ENCODE data around the gene ZNF507.

- TF ChIP-seq, protein P1, sequence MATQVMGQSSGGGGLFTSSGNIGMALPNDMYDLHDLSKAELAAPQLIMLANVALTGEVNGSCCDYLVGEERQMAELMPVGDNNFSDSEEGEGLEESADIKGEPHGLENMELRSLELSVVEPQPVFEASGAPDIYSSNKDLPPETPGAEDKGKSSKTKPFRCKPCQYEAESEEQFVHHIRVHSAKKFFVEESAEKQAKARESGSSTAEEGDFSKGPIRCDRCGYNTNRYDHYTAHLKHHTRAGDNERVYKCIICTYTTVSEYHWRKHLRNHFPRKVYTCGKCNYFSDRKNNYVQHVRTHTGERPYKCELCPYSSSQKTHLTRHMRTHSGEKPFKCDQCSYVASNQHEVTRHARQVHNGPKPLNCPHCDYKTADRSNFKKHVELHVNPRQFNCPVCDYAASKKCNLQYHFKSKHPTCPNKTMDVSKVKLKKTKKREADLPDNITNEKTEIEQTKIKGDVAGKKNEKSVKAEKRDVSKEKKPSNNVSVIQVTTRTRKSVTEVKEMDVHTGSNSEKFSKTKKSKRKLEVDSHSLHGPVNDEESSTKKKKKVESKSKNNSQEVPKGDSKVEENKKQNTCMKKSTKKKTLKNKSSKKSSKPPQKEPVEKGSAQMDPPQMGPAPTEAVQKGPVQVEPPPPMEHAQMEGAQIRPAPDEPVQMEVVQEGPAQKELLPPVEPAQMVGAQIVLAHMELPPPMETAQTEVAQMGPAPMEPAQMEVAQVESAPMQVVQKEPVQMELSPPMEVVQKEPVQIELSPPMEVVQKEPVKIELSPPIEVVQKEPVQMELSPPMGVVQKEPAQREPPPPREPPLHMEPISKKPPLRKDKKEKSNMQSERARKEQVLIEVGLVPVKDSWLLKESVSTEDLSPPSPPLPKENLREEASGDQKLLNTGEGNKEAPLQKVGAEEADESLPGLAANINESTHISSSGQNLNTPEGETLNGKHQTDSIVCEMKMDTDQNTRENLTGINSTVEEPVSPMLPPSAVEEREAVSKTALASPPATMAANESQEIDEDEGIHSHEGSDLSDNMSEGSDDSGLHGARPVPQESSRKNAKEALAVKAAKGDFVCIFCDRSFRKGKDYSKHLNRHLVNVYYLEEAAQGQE (IDR thresholded peaks at IDR 0.05): no peak
- TF ChIP-seq, protein P2, sequence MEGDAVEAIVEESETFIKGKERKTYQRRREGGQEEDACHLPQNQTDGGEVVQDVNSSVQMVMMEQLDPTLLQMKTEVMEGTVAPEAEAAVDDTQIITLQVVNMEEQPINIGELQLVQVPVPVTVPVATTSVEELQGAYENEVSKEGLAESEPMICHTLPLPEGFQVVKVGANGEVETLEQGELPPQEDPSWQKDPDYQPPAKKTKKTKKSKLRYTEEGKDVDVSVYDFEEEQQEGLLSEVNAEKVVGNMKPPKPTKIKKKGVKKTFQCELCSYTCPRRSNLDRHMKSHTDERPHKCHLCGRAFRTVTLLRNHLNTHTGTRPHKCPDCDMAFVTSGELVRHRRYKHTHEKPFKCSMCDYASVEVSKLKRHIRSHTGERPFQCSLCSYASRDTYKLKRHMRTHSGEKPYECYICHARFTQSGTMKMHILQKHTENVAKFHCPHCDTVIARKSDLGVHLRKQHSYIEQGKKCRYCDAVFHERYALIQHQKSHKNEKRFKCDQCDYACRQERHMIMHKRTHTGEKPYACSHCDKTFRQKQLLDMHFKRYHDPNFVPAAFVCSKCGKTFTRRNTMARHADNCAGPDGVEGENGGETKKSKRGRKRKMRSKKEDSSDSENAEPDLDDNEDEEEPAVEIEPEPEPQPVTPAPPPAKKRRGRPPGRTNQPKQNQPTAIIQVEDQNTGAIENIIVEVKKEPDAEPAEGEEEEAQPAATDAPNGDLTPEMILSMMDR (IDR thresholded peaks at IDR 0.05; ENCODE audit: low read depth, low read length, missing input control): no peak
- no peak for TF ChIP-seq TAF1 (conservative IDR thresholded peaks at IDR 0.05)
- TF ChIP-seq YY1 (IDR thresholded peaks at IDR 0.05): no peak
- TF ChIP-seq, protein P3, sequence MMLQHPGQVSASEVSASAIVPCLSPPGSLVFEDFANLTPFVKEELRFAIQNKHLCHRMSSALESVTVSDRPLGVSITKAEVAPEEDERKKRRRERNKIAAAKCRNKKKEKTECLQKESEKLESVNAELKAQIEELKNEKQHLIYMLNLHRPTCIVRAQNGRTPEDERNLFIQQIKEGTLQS (IDR thresholded peaks at IDR 0.05): no peak
- no peak for TF ChIP-seq GABPA (IDR thresholded peaks at IDR 0.05 in 1 of 2, conservative IDR thresholded peaks at IDR 0.05 in 1 of 2)
- TF ChIP-seq NR2F2 (IDR thresholded peaks at IDR 0.05): no peak
- TF ChIP-seq, protein P4, sequence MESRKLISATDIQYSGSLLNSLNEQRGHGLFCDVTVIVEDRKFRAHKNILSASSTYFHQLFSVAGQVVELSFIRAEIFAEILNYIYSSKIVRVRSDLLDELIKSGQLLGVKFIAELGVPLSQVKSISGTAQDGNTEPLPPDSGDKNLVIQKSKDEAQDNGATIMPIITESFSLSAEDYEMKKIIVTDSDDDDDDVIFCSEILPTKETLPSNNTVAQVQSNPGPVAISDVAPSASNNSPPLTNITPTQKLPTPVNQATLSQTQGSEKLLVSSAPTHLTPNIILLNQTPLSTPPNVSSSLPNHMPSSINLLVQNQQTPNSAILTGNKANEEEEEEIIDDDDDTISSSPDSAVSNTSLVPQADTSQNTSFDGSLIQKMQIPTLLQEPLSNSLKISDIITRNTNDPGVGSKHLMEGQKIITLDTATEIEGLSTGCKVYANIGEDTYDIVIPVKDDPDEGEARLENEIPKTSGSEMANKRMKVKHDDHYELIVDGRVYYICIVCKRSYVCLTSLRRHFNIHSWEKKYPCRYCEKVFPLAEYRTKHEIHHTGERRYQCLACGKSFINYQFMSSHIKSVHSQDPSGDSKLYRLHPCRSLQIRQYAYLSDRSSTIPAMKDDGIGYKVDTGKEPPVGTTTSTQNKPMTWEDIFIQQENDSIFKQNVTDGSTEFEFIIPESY (IDR thresholded peaks at IDR 0.05): no peak
- no peak for TF ChIP-seq MAX (IDR thresholded peaks at IDR 0.05)
- no peak for TF ChIP-seq JUND (IDR thresholded peaks at IDR 0.05)
- TF ChIP-seq SP1 (IDR thresholded peaks at IDR 0.05): no peak
- TF ChIP-seq FOXA1 (IDR thresholded peaks at IDR 0.05): no peak
- no peak for TF ChIP-seq RAD21 (IDR thresholded peaks at IDR 0.05)
Measured at GRCh38 chr19:32342695-32343094, 2.7 kb upstream of the ZNF507 start.

Data from liver (tissue), 3 donors.